HPDE6-E6E7 (cell line): ENCODE measurements around the gene RAB37.

Experiments
- DNase-seq: peaks from one replicate; pipeline ENCODE4 v3.0.0; 2011; ENCODE audit warnings: missing footprints; ENCODE audit errors: extremely low spot score

RAB37 gene

GRCh38 chr17:74736513-74737298 lies at the start of gene RAB37:
Gene RAB37 (plus strand): TSS chr17:74737256. CDS start chr17:74737273, 17 bp downstream.
- DNase-seq: no peak

DNA sequence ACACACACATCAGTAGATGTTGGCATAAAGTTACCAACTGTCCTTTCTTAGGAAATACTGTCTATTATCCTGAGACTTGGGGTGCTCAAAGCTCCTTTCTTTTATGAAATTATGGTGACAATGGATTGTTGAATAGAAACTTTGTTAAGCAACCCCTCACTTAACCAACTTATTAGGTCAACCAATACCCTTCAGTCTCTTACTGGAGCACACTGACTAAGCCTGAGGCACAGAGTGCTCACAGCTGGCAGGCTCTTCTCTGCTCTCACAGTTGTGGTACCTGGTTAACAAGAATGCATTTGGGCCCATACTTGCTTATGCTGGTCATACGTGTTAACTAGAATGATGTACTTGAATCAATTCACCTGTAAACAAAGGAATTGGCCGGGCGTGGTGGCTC lies 49.2 kb upstream of the RAB37 start:
- DNase-seq: no peak

GRCh38 chr17:74690409-74690825 lies 46.6 kb upstream of the RAB37 start:
- no peak for DNase-seq

DNA sequence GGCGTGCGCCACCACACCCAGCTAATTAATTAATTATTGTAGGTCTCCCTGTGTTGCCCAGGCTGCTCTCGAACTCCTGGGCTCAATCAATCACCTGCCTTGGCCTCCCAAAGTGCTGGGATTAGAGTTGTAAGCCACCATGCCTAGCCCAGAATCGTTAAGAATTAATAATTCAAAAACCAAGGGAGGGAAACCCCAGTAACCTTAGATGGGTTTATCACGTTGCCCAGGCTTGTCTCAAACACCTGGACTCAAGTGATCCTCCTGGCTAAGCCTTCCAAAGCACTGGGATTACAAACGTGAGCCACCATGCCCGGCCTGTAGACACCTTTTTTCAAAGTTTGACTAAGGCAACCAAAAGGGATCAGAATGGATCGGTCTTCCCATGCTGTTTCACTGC lies 45.9 kb upstream of the RAB37 start:
- DNase-seq: no peak

DNA sequence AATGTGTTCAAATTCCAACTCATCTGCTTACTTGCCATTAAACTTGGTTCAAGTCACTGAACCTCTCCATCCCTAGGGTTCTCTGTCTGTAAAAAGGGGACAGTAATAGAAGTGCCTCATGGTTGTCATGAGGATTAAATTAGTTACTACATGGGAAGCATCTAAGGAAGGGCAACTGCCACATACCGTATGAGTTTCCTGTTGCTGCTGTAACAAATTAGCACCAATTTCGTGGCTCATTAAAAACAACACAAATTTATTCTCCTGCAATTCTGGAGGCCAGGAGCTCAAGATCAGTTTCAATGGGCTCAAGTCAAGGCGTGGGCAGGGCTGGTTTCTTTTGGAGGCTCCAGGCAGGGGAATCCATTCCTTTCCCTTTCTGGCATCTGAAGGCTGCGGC lies 43.0 kb upstream of the RAB37 start:
- DNase-seq: no peak

- no peak for DNase-seq
Observed at GRCh38 chr17:74695629-74696028, 41.4 kb upstream of the RAB37 start.

DNA sequence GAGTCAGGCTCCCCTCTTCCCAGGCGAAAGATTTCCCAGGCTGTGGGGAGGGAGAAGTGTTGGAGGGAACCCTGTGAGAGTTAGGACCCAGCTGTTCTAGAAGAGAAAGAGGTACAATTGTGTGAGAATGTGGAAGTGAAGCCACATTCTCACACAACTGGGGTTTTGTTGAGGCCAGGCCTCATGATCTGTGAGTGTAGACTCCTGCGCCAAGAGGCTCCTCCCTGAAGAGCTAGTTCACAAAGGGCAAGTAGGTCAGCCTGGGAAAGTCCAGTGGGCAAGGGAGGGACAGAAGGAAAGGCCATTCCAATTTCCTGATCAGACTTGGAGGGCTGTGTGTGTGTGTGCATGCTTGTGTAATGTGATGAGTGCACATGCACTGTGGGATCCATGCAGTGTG lies 39.5 kb upstream of the RAB37 start:
- no peak for DNase-seq

GRCh38 chr17:74698069-74698468 lies 39.0 kb upstream of the RAB37 start:
- no peak for DNase-seq

DNA sequence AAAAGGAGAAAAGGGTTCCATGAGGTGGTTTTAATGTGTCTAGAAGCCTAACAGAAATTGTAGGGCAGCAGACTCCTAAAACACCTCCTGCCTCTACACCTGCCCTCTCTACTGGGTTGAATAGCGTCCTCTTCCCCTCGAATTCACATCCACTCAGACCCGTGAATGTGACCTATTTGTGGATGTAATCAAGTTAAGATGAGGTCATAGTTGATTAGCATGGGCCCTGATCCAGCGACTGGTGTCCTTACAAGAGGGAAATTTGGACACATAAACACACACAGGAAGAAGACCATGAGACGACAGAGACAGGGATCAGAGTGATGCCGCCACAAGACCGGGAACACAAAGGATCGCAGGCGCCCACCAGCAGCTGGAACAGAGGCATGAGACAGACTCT lies 37.8 kb upstream of the RAB37 start:
- no peak for DNase-seq

- DNase-seq: no peak
Observed at GRCh38 chr17:74702116-74702871, 34.8 kb upstream of the RAB37 start.

DNA sequence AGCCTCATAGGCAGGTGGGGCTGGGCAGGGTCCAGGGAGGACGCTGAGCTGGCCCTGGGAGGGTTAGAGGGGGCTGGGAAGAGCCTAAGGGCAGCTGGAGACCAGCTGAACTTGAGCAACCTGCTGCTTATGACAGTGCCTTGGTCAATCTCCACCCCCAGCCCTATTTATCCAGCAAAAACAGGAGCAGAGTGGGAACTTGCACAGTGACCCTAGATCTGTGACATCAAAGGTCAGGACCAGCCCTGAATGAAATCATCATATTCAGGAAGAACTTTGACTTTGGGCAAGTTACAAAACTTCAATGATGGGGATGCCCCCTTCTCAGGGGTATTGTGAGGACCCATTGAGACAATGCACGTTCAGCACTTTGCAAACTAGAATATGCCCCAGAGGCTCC lies 33.7 kb upstream of the RAB37 start:
- DNase-seq: no peak

- DNase-seq: no peak
Observed at GRCh38 chr17:74704544-74704943, 32.5 kb upstream of the RAB37 start.

DNA sequence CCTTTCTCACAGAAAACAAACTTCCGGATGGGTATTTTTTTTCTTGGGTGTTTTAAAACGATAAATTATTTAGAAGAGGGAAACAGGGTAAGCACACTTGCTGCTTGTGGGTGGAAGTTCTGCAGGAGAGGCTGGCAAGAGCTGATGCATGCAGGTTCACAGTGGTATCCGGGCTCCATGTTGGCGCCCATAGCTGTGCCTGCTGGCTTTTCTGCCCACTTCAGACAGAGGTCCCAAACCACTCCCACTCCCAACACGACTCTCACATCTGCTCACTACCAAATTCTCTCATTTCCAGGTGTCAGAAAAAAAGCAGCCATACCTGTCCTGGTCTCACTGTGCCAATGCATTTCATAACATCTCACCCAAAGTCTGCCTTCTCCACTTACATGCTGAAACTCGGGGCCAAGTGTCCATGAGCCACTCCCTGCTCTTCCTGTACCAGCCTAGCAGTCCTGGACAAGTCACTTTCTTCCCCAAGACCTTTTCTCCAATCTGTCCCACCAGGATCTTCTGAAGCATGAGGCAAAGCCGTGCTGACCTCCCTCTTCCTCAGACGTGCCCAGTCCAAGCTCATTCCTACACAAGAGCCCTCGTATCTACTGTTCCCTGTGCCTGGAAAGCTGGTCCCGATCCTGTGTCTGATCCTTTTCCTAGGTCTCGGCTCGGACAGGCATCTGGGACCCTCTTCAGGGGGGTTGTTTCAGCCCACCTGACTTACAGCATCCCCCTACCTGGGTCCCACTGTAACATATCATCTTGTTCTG lies 25.8 kb upstream of the RAB37 start:
- no peak for DNase-seq

DNA sequence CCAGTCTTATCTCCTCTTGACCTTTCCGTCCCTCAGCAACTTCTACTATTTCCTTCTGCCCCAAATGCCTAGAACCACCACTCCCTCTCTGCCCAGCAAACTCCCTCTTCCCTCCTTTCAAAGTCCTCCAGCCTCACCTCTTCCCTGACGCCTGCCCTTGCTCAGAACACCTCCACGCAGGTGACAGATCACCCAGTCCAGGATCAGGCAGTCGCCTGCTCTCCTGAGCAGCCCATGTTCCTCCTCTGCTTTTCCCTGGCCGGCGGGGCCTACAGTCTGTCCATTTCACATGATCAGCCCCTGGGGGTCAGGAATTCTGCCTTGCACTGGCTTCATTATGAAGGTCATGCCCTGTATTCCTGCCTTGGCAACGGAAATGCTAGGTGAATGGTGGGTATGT lies 24.8 kb upstream of the RAB37 start:
- DNase-seq: no peak

- no peak for DNase-seq
Observed at GRCh38 chr17:74712756-74713155, 24.3 kb upstream of the RAB37 start, which contains the start of gene CD300LF. Gene CD300LF (minus strand): TSS chr17:74712923. CDS start chr17:74712866, 57 bp downstream.

DNA sequence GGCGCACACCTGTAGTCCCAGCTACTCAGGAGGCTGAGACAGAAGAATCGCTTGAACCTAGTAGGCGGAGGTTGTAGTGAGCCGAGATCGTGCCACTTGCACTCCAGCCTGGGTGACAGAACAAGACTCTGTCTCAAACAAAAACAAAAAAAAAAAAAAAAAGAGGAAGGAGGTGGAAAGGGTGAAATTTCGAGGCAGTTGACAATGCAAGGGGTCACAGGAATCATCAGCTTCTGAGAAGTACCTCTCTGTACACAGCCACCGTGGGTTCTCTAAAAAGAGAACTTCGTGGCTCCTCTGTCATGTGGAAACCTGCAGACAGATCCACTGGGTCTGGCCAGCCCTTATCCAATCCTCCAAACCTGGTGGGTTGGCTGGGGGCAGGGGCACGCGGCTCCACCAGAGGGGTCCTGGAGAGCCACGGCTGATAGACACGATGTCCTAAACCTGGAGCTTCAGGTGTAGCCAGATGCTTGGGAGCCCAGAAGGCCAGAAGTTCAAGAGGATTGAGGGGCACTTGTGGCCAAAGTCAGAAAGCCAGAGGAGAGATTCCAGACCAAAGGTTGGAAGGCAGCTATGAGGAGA lies 23.8 kb upstream of the RAB37 start:
- no peak for DNase-seq

GRCh38 chr17:74715144-74715543 lies 21.9 kb upstream of the RAB37 start:
- DNase-seq: no peak

DNA sequence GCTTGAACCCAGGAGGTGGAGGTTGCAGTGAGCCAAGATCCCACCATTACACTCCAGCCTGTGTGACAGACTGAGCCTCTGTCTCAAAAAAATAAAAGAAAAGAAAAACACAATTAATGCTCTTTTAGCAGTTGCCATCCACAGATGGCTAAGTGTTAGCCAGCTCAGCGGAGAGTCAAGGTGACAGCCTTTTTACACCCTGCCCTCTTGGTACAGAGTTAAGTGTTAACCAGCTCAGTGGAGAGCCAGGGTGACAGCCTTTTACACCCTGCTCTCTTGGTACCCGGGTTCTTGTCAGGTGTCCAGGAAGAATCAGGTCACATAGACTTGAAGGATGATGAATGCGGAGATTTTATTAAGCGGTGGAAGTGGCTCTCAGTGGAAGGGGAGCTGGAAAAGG lies 16.6 kb upstream of the RAB37 start:
- DNase-seq: no peak

DNA sequence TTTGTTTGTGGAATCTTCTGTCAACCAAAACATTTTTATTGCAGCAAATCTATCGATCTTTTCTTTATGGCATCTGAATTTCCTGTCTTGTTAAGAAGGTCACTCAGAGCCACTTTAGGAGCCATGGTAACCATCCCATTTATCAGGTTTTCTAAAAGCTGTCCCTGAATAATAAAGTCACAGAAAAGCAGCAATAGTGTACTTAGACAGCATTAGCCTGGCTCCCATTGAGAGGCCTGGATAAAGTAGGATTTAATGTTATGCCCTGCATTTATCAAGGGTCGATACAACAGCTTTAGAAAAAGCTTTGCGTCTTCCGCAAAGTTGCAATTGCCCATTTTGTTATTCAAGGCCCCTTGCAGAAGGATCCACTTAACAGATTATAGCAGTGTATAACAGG lies 14.3 kb upstream of the RAB37 start:
- no peak for DNase-seq

DNA sequence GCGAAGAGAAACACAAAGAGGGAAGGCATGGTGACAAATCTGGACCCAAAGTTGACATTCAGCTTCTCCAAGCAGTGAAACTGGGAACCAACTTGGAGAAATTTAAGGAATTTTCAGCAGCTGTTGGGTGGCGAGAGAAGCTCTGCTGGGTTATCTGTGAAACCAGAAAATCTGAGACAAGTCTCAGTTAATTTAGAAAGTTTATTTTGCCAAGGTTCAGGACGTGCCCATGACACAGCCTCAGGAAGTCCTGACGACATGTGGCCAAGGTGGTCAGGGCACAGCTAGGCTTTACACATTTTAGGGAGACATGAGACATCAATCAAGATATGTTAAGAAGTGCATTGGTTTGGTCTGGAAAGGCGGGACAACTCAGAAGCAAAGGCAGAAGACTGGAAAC lies 13.2 kb upstream of the RAB37 start:
- DNase-seq: no peak

- no peak for DNase-seq
Observed at GRCh38 chr17:74725111-74725510, 11.9 kb upstream of the RAB37 start.
